ENCODE results near the gene RFX1. TPM values are rescaled to one million over a fixed set of nuclear protein-coding genes. Genes with fewer than 3 reads are reported as not detected.

Gene RFX1
- total and polyA plus RNA-seq, 2 donors from 2014 or later, result 5.2 to 17.9 TPM

DNA sequence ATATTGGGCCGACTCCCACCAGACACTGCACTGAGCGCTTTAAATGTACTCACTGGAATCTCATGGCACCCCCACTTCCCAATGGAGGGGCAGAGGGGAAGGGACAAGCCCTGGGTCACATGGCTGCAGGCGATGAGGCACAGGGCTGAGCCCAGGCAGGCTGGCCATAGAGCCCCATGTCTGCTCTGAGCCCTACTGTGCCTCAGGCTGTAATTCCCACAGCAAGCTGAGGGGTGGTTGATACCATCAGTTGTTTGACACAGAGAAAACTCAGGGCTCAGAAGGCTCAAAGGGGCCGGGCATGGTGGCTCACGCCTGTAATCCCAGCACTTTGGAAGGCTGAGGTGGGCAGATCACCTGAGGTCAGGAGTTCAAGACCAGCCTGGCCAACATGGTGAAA lies 25.1 kb downstream of the RFX1 start:
- no peak for FAIRE-seq
- Histone ChIP-seq H3K9ac (ENCODE audit: low read length in 3 of 3) (no peak overlapping the region), H3K27me3 (ENCODE audit: control insufficient read depth, insufficient read depth, low read length) (no peaks in the 10 kb centered on the region), H3K4me3 (ENCODE audit: low read length in 3 of 3) (no peak overlapping the region), H3K4me1 (ENCODE audit: control insufficient read depth in 2 of 3, insufficient read depth in 2 of 3, low read depth in 1 of 3, low read length in 3 of 3) (peaks cover 0 to 11% (median 7%) of the 10 kb centered on the region in 3 donors), H3K36me3 (ENCODE audit: control insufficient read depth in 2 of 3, insufficient read depth in 3 of 3, low read length in 3 of 3) (peaks cover 0 to 12% (median 8%) of the 10 kb centered on the region in 3 donors), H3K9me3 (ENCODE audit: control insufficient read depth in 2 of 3, insufficient read depth in 1 of 3, low read length in 3 of 3) (no peaks in the 10 kb centered on the region), H3K27ac (ENCODE audit: low read depth in 2 of 2, low read length in 2 of 2) (no peak overlapping the region)
- intact Hi-C loops (cut with DNase I), result no loop called here
- DNase-seq, result no peak
- TF ChIP-seq, protein P1, sequence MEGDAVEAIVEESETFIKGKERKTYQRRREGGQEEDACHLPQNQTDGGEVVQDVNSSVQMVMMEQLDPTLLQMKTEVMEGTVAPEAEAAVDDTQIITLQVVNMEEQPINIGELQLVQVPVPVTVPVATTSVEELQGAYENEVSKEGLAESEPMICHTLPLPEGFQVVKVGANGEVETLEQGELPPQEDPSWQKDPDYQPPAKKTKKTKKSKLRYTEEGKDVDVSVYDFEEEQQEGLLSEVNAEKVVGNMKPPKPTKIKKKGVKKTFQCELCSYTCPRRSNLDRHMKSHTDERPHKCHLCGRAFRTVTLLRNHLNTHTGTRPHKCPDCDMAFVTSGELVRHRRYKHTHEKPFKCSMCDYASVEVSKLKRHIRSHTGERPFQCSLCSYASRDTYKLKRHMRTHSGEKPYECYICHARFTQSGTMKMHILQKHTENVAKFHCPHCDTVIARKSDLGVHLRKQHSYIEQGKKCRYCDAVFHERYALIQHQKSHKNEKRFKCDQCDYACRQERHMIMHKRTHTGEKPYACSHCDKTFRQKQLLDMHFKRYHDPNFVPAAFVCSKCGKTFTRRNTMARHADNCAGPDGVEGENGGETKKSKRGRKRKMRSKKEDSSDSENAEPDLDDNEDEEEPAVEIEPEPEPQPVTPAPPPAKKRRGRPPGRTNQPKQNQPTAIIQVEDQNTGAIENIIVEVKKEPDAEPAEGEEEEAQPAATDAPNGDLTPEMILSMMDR (IDR thresholded peaks at IDR 0.05; ENCODE audit: borderline replicate concordance, extremely low read depth, insufficient read depth), result no peak

DNA sequence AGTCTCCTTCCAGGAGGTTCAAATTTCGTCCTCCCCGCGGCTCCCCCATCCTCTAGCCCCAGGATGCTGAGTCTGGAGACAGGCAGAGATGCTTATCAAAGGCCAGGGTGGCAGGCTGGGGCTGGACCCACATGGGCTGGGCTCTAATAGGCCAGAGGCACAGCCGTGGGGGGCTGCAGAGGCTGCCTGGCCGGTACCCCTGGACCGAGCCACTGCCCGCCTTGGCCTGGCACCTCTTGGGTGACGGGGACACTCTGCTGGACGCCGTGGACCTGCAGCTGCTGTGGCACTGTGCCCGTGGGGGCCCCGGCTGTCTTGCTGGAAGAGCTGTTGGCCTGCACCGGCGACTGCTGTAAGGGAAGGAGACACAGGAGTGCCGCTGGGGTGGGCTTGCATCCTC lies 25.8 kb downstream of the RFX1 start:
- intact Hi-C loops (cut with DNase I), result no loop called here
- peak in 1 of 5 donors; percentile 79 for DNase-seq
- TF ChIP-seq, protein P1 (IDR thresholded peaks at IDR 0.05; ENCODE audit: borderline replicate concordance, extremely low read depth, insufficient read depth), result no peak
- Histone ChIP-seq H3K9me3 (ENCODE audit: control insufficient read depth in 2 of 3, insufficient read depth in 1 of 3, low read length in 3 of 3) (no peaks in the 10 kb centered on the region), H3K9ac (ENCODE audit: low read length in 3 of 3) (no peak overlapping the region), H3K27me3 (ENCODE audit: control insufficient read depth, insufficient read depth, low read length) (no peaks in the 10 kb centered on the region), H3K4me3 (ENCODE audit: low read length in 3 of 3) (no peak overlapping the region), H3K36me3 (ENCODE audit: control insufficient read depth in 2 of 3, insufficient read depth in 3 of 3, low read length in 3 of 3) (peaks cover 0 to 12% (median 8%) of the 10 kb centered on the region in 3 donors), H3K27ac (ENCODE audit: low read depth in 2 of 2, low read length in 2 of 2) (no peak overlapping the region), H3K4me1 (ENCODE audit: control insufficient read depth in 2 of 3, insufficient read depth in 2 of 3, low read depth in 1 of 3, low read length in 3 of 3) (peaks cover 0 to 5% (median 0%) of the 10 kb centered on the region in 3 donors)
- FAIRE-seq, result no peak

DNA sequence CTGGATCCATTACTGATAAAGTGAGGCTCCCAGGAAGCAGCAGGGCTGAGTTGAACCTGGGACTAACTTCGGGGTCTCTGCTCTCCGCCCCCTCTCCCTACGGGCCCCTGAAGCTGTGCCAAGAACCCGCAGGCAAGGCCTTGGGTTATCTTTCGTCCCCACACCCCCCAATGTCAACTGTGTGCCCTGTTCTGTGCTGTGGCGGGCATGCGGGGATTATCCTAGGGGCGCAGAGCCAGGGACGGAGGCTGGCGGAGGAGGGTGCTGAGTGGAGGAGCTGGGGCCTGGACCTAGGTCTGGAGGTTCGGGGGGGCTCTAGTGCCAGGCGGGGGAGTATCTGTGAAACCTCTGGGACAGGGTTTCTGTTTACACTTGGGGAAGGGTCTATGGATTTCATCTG lies 26.4 kb downstream of the RFX1 start:
- FAIRE-seq, result no peak
- H3K4me1 ChIP-seq (ENCODE audit: control insufficient read depth in 2 of 3, insufficient read depth in 2 of 3, low read depth in 1 of 3, low read length in 3 of 3), result peaks cover 0 to 4% (median 0%) of the 10 kb centered on the region in 3 donors

More for the DNA sequence above, 26.4 kb downstream of the RFX1 start:
- peaks cover 0 to 12% (median 8%) of the 10 kb centered on the region in 3 donors for H3K36me3 ChIP-seq (ENCODE audit: control insufficient read depth in 2 of 3, insufficient read depth in 3 of 3, low read length in 3 of 3)
- TF ChIP-seq, protein P1 (IDR thresholded peaks at IDR 0.05; ENCODE audit: borderline replicate concordance, extremely low read depth, insufficient read depth), result no peak
- no peak overlapping the region for H3K9ac ChIP-seq (ENCODE audit: low read length in 3 of 3)
- DNase-seq, result no peak
- no peak overlapping the region for H3K27ac ChIP-seq (ENCODE audit: low read depth in 2 of 2, low read length in 2 of 2)
- H3K27me3 ChIP-seq (ENCODE audit: control insufficient read depth, insufficient read depth, low read length), result no peaks in the 10 kb centered on the region
- H3K4me3 ChIP-seq (ENCODE audit: low read length in 3 of 3), result no peak overlapping the region
- intact Hi-C loops (cut with DNase I), result no loop called here
- H3K9me3 ChIP-seq (ENCODE audit: control insufficient read depth in 2 of 3, insufficient read depth in 1 of 3, low read length in 3 of 3), result no peaks in the 10 kb centered on the region
